ENCODE results near the gene STX18.

STX18 gene

DNA sequence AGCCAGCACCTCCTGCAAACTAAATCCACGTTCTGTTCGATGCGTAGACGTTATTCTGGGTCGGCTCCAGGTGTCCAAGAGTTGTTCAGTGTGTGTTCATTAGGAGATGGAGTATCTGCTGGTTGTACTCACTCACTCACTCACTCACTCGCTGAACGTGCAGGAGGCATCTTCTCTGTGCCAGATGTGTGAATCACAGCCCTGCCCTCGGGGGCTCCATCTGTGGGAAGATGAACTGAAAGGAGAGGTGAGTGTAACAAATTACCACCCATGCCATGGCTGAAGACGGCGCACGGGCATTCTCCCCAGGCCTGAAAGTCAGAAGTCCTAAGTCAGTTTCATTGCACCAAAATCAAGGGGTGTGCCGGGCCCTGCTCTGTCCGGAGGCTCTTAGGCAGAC is 138.9 kb downstream of the STX18 start:
- no peak overlapping the region for H3K4me3 ChIP-seq (ENCODE audit: low read depth, low read length)
- TF ChIP-seq, protein P1, sequence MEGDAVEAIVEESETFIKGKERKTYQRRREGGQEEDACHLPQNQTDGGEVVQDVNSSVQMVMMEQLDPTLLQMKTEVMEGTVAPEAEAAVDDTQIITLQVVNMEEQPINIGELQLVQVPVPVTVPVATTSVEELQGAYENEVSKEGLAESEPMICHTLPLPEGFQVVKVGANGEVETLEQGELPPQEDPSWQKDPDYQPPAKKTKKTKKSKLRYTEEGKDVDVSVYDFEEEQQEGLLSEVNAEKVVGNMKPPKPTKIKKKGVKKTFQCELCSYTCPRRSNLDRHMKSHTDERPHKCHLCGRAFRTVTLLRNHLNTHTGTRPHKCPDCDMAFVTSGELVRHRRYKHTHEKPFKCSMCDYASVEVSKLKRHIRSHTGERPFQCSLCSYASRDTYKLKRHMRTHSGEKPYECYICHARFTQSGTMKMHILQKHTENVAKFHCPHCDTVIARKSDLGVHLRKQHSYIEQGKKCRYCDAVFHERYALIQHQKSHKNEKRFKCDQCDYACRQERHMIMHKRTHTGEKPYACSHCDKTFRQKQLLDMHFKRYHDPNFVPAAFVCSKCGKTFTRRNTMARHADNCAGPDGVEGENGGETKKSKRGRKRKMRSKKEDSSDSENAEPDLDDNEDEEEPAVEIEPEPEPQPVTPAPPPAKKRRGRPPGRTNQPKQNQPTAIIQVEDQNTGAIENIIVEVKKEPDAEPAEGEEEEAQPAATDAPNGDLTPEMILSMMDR (IDR thresholded peaks at IDR 0.05; ENCODE audit: borderline replicate concordance, insufficient read depth, low read depth, low read length): no peak

DNA sequence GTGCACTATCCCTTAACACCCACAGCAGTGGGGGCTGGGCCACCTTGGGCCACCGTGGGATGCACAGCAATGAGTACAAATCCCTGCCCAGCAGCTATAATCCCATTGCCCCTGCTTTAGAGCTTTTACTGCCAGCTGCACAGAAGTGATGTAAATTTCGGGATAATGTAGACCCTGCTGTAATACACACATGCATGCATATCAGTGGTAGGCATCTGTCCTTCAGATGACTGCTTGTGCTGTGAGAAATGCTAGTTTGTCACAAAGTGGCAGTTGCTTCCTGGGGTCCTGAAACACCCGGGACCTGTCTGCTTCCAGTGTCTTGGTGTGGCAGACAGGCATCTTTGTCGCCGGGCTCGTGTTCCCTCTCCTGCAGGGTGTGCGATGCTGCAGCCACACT is 140.8 kb downstream of the STX18 start:
- no peak overlapping the region for H3K4me3 ChIP-seq (ENCODE audit: low read depth, low read length)
- TF ChIP-seq, protein P1 (IDR thresholded peaks at IDR 0.05; ENCODE audit: borderline replicate concordance, insufficient read depth, low read depth, low read length): no peak

DNA sequence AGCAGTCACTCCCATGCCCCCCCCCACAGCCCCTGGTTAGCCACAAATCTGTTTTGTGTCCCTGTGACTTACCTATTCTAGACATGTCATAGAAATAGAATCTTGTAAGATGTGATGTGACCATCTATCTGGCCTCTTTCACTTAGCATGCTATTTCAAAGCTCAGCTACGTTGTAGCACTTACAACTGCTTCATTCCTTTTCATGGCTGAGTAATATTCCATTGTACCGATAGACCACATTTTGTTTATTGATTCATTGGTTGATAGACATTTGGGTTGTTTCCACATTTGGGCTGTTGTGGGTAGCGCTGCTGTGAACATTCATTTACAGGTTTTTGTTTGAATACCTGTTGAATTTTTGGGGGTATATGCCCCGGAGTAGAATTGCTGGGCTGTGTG is 143.4 kb downstream of the STX18 start:
- H3K4me3 ChIP-seq (ENCODE audit: low read depth, low read length): no peak overlapping the region
- TF ChIP-seq, protein P1 (IDR thresholded peaks at IDR 0.05; ENCODE audit: borderline replicate concordance, insufficient read depth, low read depth, low read length): no peak

DNA sequence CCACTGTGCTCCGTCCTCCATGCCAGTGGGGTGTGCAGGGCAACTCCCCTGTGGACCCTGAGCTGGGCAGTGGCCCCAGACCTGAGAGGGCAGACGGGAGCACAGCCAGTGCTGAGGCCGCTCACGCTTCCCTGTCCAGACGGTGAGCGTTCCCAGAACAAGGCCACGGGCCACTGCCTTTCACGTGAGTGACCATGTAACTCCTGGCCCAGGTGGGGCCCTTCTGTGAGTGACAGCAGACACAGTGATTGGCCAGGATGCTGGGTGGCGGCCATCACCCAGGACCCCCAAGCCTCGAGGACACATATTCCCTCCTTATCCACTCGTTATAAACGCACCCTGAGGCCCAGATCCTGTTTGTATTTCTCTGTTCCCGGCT is 144.4 kb downstream of the STX18 start:
- H3K4me3 ChIP-seq (ENCODE audit: low read depth, low read length): no peak overlapping the region
- TF ChIP-seq, protein P1 (IDR thresholded peaks at IDR 0.05; ENCODE audit: borderline replicate concordance, insufficient read depth, low read depth, low read length): no peak

DNA sequence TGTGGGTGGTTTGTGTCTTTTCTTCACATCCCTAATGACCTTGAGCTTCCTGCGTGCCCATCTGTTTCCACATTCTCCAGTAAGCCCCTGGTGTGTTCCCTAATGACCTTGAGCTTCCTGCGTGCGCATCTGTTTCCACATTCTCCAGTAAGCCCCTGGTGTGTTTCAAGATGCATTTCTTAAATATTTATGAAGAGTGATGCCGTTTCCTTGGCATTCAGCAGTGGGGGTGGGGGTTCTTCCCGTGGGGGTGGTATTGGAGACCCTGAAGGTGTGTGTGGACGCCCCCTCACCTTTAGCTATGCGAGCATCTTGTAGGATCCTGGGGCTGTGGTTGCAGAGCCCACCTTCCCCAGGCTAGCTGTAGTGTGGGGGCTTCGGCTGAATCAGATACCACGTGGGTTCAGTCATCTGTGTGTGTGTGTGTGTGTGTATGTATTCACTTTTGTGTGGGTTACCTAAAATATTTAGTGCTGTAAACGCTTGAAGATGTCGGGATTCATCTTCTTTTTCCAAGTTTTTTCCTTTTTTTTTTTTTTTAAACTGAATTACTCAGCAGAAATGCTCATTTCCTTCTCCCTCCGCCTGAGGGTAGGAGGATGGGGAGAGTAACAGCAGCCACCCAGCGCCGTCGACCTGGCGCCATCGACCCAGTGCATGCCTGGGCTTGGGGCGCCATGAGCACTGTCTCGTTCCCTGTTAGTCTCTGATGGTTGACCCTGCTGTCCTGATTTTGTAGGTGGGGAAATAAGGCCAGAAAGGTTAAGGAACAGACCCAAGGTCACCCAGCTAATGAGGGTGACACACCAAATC is 145.0 kb downstream of the STX18 start:
- H3K4me3 ChIP-seq (ENCODE audit: low read depth, low read length): no peak overlapping the region
- TF ChIP-seq, protein P1 (IDR thresholded peaks at IDR 0.05; ENCODE audit: borderline replicate concordance, insufficient read depth, low read depth, low read length): no peak

DNA sequence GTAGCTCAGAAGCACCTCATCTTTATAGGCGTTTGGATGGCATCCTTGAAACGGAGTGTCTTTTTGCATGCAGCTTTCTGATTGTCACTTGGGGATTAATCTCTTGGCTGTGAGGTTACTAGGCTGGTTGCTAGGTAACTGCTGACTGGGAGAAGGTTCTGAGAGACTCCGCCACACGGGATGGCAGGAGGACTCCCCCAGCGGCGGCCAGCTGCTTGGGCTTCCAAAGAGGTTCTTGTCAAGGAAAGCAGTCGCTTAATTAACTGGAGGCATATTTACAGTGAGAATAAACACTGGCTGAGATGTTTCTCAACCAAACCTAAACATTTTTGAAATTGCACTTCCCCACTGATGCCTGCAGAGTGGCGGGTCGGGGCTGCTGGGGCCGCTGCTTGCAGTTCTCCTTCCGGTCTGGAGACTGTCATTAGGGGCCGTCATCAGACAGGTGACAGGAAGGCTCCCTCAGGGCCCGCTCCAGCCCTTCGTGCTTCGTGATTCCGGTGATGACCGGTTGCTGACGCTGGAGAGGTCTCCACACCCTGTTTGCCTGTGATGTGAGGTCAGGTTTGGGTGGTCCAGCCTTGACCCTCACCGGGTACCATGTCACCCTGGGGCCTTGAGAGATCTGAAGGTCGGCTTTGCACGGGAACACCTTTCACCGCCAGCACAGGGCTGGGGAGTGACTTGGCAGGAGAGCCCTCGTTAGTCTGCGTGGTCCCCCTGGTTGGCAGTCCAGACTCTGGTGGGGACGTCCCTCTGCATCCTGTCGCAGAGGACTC is 145.8 kb downstream of the STX18 start:
- TF ChIP-seq, protein P1 (IDR thresholded peaks at IDR 0.05; ENCODE audit: borderline replicate concordance, insufficient read depth, low read depth, low read length): no peak
- H3K4me3 ChIP-seq (ENCODE audit: low read depth, low read length): no peak overlapping the region

All from GM12875 (cell line).